IMR-90 (cell line): ENCODE data around the gene SV2B. TPM values are rescaled to one million over a fixed set of nuclear protein-coding genes. Genes with fewer than 3 reads are reported as not detected.

ENCODE experiments used
- ATAC-seq: fragments of 200-7000 bp; cut with Tn5 transposase; 2 replicates; pipeline ENCODE4 v1.9.1; 2020; ENCODE audit warnings: low read depth, mild to moderate bottlenecking, moderate library complexity
- BruUV-seq: library from RNA; stranded (reverse); fragments of 400-500 nt; replicated peaks from 2 replicates; lab custom pipeline; 2021; lab: Mats Ljungman, UMichigan
- CTCF ChIA-PET: fragments of 300-600 bp; formaldehyde crosslinking; extraction: SDS; loops from one replicate; lab custom pipeline; 2021; ENCODE audit warnings: antibody characterized with exemption; lab: Yijun Ruan, JAX
- POLR2A ChIA-PET: fragments of 300-600 bp; sonication (Branson Sonifier 250); formaldehyde crosslinking; loops from one replicate; lab custom pipeline; 2022; ENCODE audit warnings: antibody characterized with exemption; ENCODE audit not compliant: unreplicated experiment; lab: Charles Lee
- DNase-seq: peaks from one replicate; pipeline ENCODE4 v3.0.0; 2013
- H2AFZ ChIP-seq: replicated peaks from 2 replicates; pipeline ENCODE3; 2013; ENCODE audit warnings: low read length, mild to moderate bottlenecking; ENCODE audit not compliant: poor library complexity
- H2AK5ac ChIP-seq: 2 replicates; pipeline ENCODE4 v1.6.1; 2013; ENCODE audit warnings: low read depth, low read length, inconsistent platforms
- H2AK9ac ChIP-seq: replicated peaks from 2 replicates; pipeline ENCODE3; 2013; ENCODE audit warnings: mild to moderate bottlenecking, low read depth, low read length, moderate library complexity; ENCODE audit not compliant: poor library complexity
- H2BK120ac ChIP-seq: 2 replicates; pipeline ENCODE4 v1.6.1; 2013; ENCODE audit warnings: low read depth, low read length, inconsistent platforms
- H2BK15ac ChIP-seq: 3 replicates; pipeline ENCODE4 v1.6.1; 2013; ENCODE audit warnings: low read depth, low read length, inconsistent platforms
- H2BK20ac ChIP-seq: 2 replicates; pipeline ENCODE4 v1.6.1; 2013; ENCODE audit warnings: low read depth, mild to moderate bottlenecking, inconsistent platforms, low read length, moderate library complexity
- H2BK5ac ChIP-seq: 2 replicates; pipeline ENCODE4 v1.6.1; 2013; ENCODE audit warnings: mild to moderate bottlenecking, low read depth, low read length, inconsistent platforms; ENCODE audit not compliant: poor library complexity, severe bottlenecking
- H3K14ac ChIP-seq: replicated peaks from 2 replicates; pipeline ENCODE4 v1.6.1; 2013; ENCODE audit warnings: low read depth, low read length, inconsistent platforms
- H3K18ac ChIP-seq: 2 replicates; pipeline ENCODE4 v1.6.1; 2013; ENCODE audit warnings: low read depth, low read length, control low read depth
- H3K23ac ChIP-seq: 2 replicates; pipeline ENCODE4 v1.6.1; 2013; ENCODE audit warnings: low read depth, low read length, inconsistent platforms
- H3K27ac ChIP-seq: 2 replicates; pipeline ENCODE4 v1.5.1; 2013; ENCODE audit warnings: mild to moderate bottlenecking, control low read depth, low read length; ENCODE audit not compliant: insufficient read depth
- H3K27me3 ChIP-seq: 2 replicates; pipeline ENCODE4 v1.6.1; 2013; ENCODE audit warnings: low read length; ENCODE audit not compliant: control insufficient read depth, insufficient read depth
- H3K36me3 ChIP-seq: 2 replicates; pipeline ENCODE4 v1.6.1; 2013; ENCODE audit warnings: low read length, mixed read lengths; ENCODE audit not compliant: control insufficient read depth, insufficient read depth
- H3K4ac ChIP-seq: 2 replicates; pipeline ENCODE4 v1.6.1; 2013; ENCODE audit warnings: low read depth, low read length, inconsistent platforms
- H3K4me1 ChIP-seq: 2 replicates; pipeline ENCODE4 v1.6.1; 2013; ENCODE audit warnings: low read length, mixed read lengths; ENCODE audit not compliant: control insufficient read depth, insufficient read depth
- H3K4me2 ChIP-seq: 2 replicates; pipeline ENCODE4 v1.6.1; 2013; ENCODE audit warnings: low read depth, mild to moderate bottlenecking, control low read depth, low read length, moderate library complexity
- H3K4me3 ChIP-seq: 2 replicates; pipeline ENCODE4 v1.5.1; 2013; ENCODE audit warnings: low read depth, mild to moderate bottlenecking, control low read depth, low read length, moderate library complexity; ENCODE audit not compliant: insufficient read depth
- H3K56ac ChIP-seq: 2 replicates; pipeline ENCODE4 v1.6.1; 2013; ENCODE audit warnings: low read length, inconsistent platforms; ENCODE audit not compliant: insufficient read depth; ENCODE audit errors: extremely low read depth
- H3K79me1 ChIP-seq, 2 experiments: 2 replicates each; pipeline ENCODE4 v1.6.1; 2013; ENCODE audit warnings: low read length in 2 of 2, inconsistent platforms in 1 of 2, low read depth in 1 of 2
- H3K9ac ChIP-seq: 2 replicates; pipeline ENCODE4 v1.6.1; 2013; ENCODE audit warnings: low read depth, low read length, control low read depth
- H3K9me1 ChIP-seq: 2 replicates; pipeline ENCODE4 v1.6.1; 2013; ENCODE audit warnings: low read length, inconsistent platforms; ENCODE audit not compliant: insufficient read depth
- H3K9me3 ChIP-seq: 2 replicates; pipeline ENCODE4 v1.6.1; 2013; ENCODE audit warnings: low read length; ENCODE audit not compliant: control insufficient read depth, insufficient read depth
- H4K20me1 ChIP-seq: 2 replicates; pipeline ENCODE4 v1.6.1; 2013; ENCODE audit warnings: low read length, inconsistent platforms; ENCODE audit not compliant: insufficient read depth
- H4K5ac ChIP-seq: 2 replicates; pipeline ENCODE4 v1.6.1; 2013; ENCODE audit warnings: mild to moderate bottlenecking, low read depth, low read length, control low read depth
- H4K8ac ChIP-seq, 2 experiments: 2 replicates each; pipeline ENCODE4 v1.6.1; 2013; ENCODE audit warnings: low read depth in 2 of 2, low read length in 2 of 2, control low read depth in 1 of 2, inconsistent platforms in 1 of 2
- H4K91ac ChIP-seq: 2 replicates; pipeline ENCODE4 v1.6.1; 2013; ENCODE audit warnings: low read depth, low read length, inconsistent platforms; ENCODE audit not compliant: insufficient read depth
- MAFK ChIP-seq: IDR thresholded peaks from 2 replicates; pipeline ENCODE4 v1.6.1; 2012; ENCODE audit warnings: low read depth, low read length, improper control_type of control experiment
- MXI1 ChIP-seq: IDR thresholded peaks from 2 replicates; pipeline ENCODE4 v1.6.1; 2012; ENCODE audit warnings: low read depth, mild to moderate bottlenecking, low read length, moderate library complexity, borderline replicate concordance
- WGBS, 2 experiments: methylation state at CpG; one replicate each; pipeline versions ENCODE4 v1.1.5 to v1.1.7; 2013; ENCODE audit warnings: missing lambda C conversion rate in 2 of 2; ENCODE audit not compliant: insufficient read length in 1 of 2; ENCODE audit errors: extremely low coverage in 2 of 2; 5-methylcytosine and 5-hydroxymethylcytosine counted together
- dilution Hi-C: fragments of 300-500 bp; cut with HindIII; formaldehyde crosslinking; loops from one replicate; pipeline ENCODE4 v1.14.3; 2018; ENCODE audit warnings: low sequenced_read_pairs; ENCODE audit not compliant: unreplicated experiment
- in situ Hi-C: fragments of 300-500 bp; cut with MboI; formaldehyde crosslinking; loops from 3 replicates; pipeline ENCODE4 v1.14.3; 2019; ENCODE audit warnings: low sequenced_read_pairs, inconsistent platforms, mixed read lengths
- intact Hi-C: fragments of 100-400 bp; cut with micrococcal nuclease; formaldehyde crosslinking; loops from 2 replicates; pipeline ENCODE4 v1.10.0; 2022
- polyA plus RNA-seq, 3 experiments: library from polyadenylated mRNA; depleted of rRNA; stranded (reverse); fragments of >200 nt; gene quantifications; 2 replicates each; pipeline ENCODE4 v1.2.3, GENCODE V29; 2012; ENCODE audit warnings: low replicate concordance in 1 of 3
- total RNA-seq: library from RNA; depleted of rRNA; stranded (reverse); fragments of >200 nt; gene quantifications from 2 replicates; pipeline ENCODE4 v1.2.3, GENCODE V29; 2012

SV2B gene
- total and polyA plus RNA-seq, 2 of the 4 experiments (the other 2 are of a cell fraction), result not detected

- dilution Hi-C loops, result no loop called here
- intact Hi-C loops, result no loop called here
- ChIA-PET CTCF (interaction anchor here (0.5 kb wide), 1 partner anchor 184 kb away, joined by 4 read pairs; no protein-coding TSS in a partner anchor), POLR2A (no interaction called here)
- Histone ChIP-seq H3K27me3 (no peaks in the 10 kb centered on the region), H3K4ac (no peak overlapping the region), H3K4me1 (no peaks in the 10 kb centered on the region), H3K9me3 (no peaks in the 10 kb centered on the region), H4K8ac (no peak overlapping the region), H2AFZ (no peak overlapping the region), H2BK20ac (no peak overlapping the region), H2BK15ac (no peak overlapping the region), H3K36me3 (no peaks in the 10 kb centered on the region), H3K23ac (no peak overlapping the region), H4K5ac (no peak overlapping the region), H4K91ac (no peak overlapping the region), H3K56ac (no peak overlapping the region), H3K27ac (no peak overlapping the region), H3K18ac (no peak overlapping the region), H2AK9ac (no peak overlapping the region), H2AK5ac (no peak overlapping the region), H3K79me1 (no peaks in the 10 kb centered on the region), H3K9ac (no peak overlapping the region), H2BK5ac (no peak overlapping the region), H3K14ac (no peak overlapping the region), H3K4me3 (no peak overlapping the region), H4K20me1 (no peaks in the 10 kb centered on the region), H2BK120ac (no peak overlapping the region), H3K9me1 (no peaks in the 10 kb centered on the region), H3K4me2 (no peak overlapping the region)
- no TSS peak for BruUV-seq
- TF ChIP-seq MAFK (no peak), MXI1 (no peak)
- no CpG with 5 or more reads among the region's 2 CpGs for WGBS, 2 experiments
- DNase-seq (no peak), ATAC-seq (no peak)
- in situ Hi-C loops, result no loop called here
Measured at GRCh38 chr15:91246998-91247397, 146.9 kb downstream of the SV2B start.
